GM06990 (cell line): ENCODE measurements around the gene NENF.
A peak's percentile ranks its signal among the peaks of the same experiment; 100 is the strongest.

Experiments
- DNase-seq: peaks from one replicate; pipeline ENCODE4 v3.0.0-alpha.2; 2011; ENCODE audit not compliant: insufficient read length; ENCODE audit errors: extremely low read depth
- H3K27me3 ChIP-seq: replicated peaks from 2 replicates; pipeline ENCODE4 v1.6.0; 2011; ENCODE audit warnings: low read length; ENCODE audit not compliant: control insufficient read depth, insufficient read depth
- H3K36me3 ChIP-seq: 2 replicates; pipeline ENCODE4 v1.5.1; 2011; ENCODE audit warnings: low read length; ENCODE audit not compliant: control insufficient read depth, insufficient read depth
- H3K4me3 ChIP-seq: replicated peaks from 2 replicates; pipeline ENCODE4 v1.5.1; 2011; ENCODE audit warnings: low read depth, mild to moderate bottlenecking, control low read depth, low read length
- CTCF ChIP-seq: IDR thresholded peaks from 2 replicates; pipeline ENCODE4 v1.5.1; 2011; ENCODE audit warnings: low read length, control low read depth, mild to moderate bottlenecking, inconsistent platforms; ENCODE audit not compliant: insufficient read depth, poor library complexity, severe bottlenecking

NENF gene

GRCh38 chr1:212423879-212424278 is 8.8 kb upstream of the NENF start:
- no peaks in the 10 kb centered on the region for H3K36me3 ChIP-seq
- TF ChIP-seq CTCF = no peak
- H3K27me3 ChIP-seq = no peaks in the 10 kb centered on the region; the same call in 1 of the 2 replicates
- no peak overlapping the region for H3K4me3 ChIP-seq
- no peak for DNase-seq

- H3K4me3 ChIP-seq = no peak overlapping the region
- no peak for DNase-seq
- H3K27me3 ChIP-seq = no peaks in the 10 kb centered on the region; the same call in 1 of the 2 replicates
- TF ChIP-seq CTCF = no peak
- no peaks in the 10 kb centered on the region for H3K36me3 ChIP-seq
Measured at GRCh38 chr1:212428496-212428895, 4.2 kb upstream of the NENF start.

GRCh38 chr1:212430416-212430815 is 2.3 kb upstream of the NENF start:
- TF ChIP-seq CTCF = no peak
- DNase-seq = no peak
- no peaks in the 10 kb centered on the region for H3K27me3 ChIP-seq
- no peaks in the 10 kb centered on the region for H3K36me3 ChIP-seq
- H3K4me3 ChIP-seq = no peak overlapping the region

GRCh38 chr1:212430955-212431394 is 1.7 kb upstream of the NENF start:
- no peak for TF ChIP-seq CTCF
- no peak for DNase-seq
- Histone ChIP-seq H3K27me3 (no peaks in the 10 kb centered on the region), H3K36me3 (no peaks in the 10 kb centered on the region), H3K4me3 (no peak overlapping the region)

GRCh38 chr1:212431644-212432043 is 1.1 kb upstream of the NENF start:
- Histone ChIP-seq H3K27me3 (no peaks in the 10 kb centered on the region), H3K36me3 (no peaks in the 10 kb centered on the region), H3K4me3 (no peak overlapping the region)
- no peak for DNase-seq
- no peak for TF ChIP-seq CTCF

GRCh38 chr1:212432272-212432660 is 454 bp upstream of the NENF start:
- H3K36me3 ChIP-seq = no peaks in the 10 kb centered on the region
- no peaks in the 10 kb centered on the region for H3K27me3 ChIP-seq
- DNase-seq = no peak
- H3K4me3 ChIP-seq = peak overlapping the region; percentile 71
- TF ChIP-seq CTCF = no peak
